Vagina (tissue), 2 donors: ENCODE measurements around the gene YBX1. TPM values are rescaled to one million over a fixed set of nuclear protein-coding genes. Genes with fewer than 3 reads are reported as not detected.

Experiments
- DNase-seq, 2 donors: peaks; one replicate each; pipeline ENCODE4 v3.0.0-alpha.2; 2017; ENCODE audit errors: extremely low spot score in 2 of 2
- H3K27ac ChIP-seq: fragments of 200-600 bp; sonication (generic); one replicate; pipeline ENCODE4 v1.5.1; 2019
- H3K27me3 ChIP-seq: fragments of 200-600 bp; sonication (generic); one replicate; pipeline ENCODE4 v1.5.1; 2019
- H3K36me3 ChIP-seq, 2 donors: fragments of 200-600 bp; sonication (generic); one replicate each; pipeline ENCODE4 v1.5.1; 2017 to 2019
- H3K4me1 ChIP-seq: fragments of 200-600 bp; sonication (generic); one replicate; pipeline ENCODE4 v1.5.1; 2019
- H3K4me3 ChIP-seq, 2 donors: fragments of 200-600 bp; sonication (generic); 1 replicate in 1 of 2; 2 replicates in 1 of 2; pipeline ENCODE4 v1.5.1; 2016 to 2019
- H3K9me3 ChIP-seq: fragments of 200-600 bp; sonication (generic); one replicate; pipeline ENCODE4 v1.5.1; 2019
- CTCF ChIP-seq, 3 experiments: fragments of 450-650 bp in 2 of 3; fragments of 200-600 bp in 1 of 3; sonication (generic) in 1 of 3; IDR thresholded peaks; one replicate each; pipeline ENCODE4 v1.5.1; 2017 to 2019; ENCODE audit warnings: antibody characterized with exemption in 3 of 3, mild to moderate bottlenecking in 2 of 3, moderate library complexity in 2 of 3
- POLR2A ChIP-seq, 2 donors: fragments of 450-650 bp; IDR thresholded peaks; one replicate each; pipeline ENCODE4 v1.6.1; 2017; ENCODE audit warnings: antibody characterized with exemption in 2 of 2, mild to moderate bottlenecking in 2 of 2, moderate library complexity in 2 of 2
- POLR2AphosphoS5 ChIP-seq, 2 donors: sonication (generic); formaldehyde crosslinking; IDR thresholded peaks; one replicate each; pipeline ENCODE4 v1.9.0; 2017; ENCODE audit warnings: antibody characterized with exemption in 2 of 2, mild to moderate bottlenecking in 2 of 2, low read depth in 1 of 2; ENCODE audit not compliant: insufficient read depth in 1 of 2
- intact Hi-C: fragments of 100-400 bp; cut with DNase I; formaldehyde crosslinking; loops from one replicate; pipeline ENCODE4 v1.15.1; 2023
- total RNA-seq: library from RNA; depleted of rRNA; stranded (reverse); fragments of >200 nt; gene quantifications from one replicate; pipeline ENCODE4 v1.2.3, GENCODE V29; 2016

YBX1 gene
- total RNA-seq, 1 donor from 2014 or later, result 397 TPM

GRCh38 chr1:42657981-42658876 lies 24.0 kb upstream of the YBX1 start, which contains the start of gene PPIH:
PPIH (plus strand) TSS chr1:42658423; CDS start chr1:42658447, 24 bp downstream.
- Histone ChIP-seq H3K9me3 (no peaks in the 10 kb centered on the region), H3K27ac (peak within 1 kb of the TSS; percentile 67), H3K4me3 (peak within 1 kb of the TSS; percentile 69 to 90), H3K36me3 (peaks cover 0 to 14% of the 10 kb centered on the region in 2 donors), H3K4me1 (peaks cover 19% of the 10 kb centered on the region), H3K27me3 (no peaks in the 10 kb centered on the region)
- intact Hi-C loops, result no loop called here
- TF ChIP-seq POLR2AphosphoS5 (IDR thresholded peaks at IDR 0.05; ENCODE audit: insufficient read depth in 1 of 2, low read depth in 1 of 2), result peak; percentile 79 to 95
- TF ChIP-seq CTCF (IDR thresholded peaks at IDR 0.05), result peak in 2 of 3 experiments; percentile 35 to 39
- TF ChIP-seq POLR2A (IDR thresholded peaks at IDR 0.05), result peak in 1 of 2 donors; percentile 32
- DNase-seq, result peak in 1 of 2 donors; percentile 89

- intact Hi-C loops, result no loop called here
- peak overlapping the region; percentile 67 for H3K27ac ChIP-seq
Observed at GRCh38 chr1:42658877-42659337, 23.3 kb upstream of the YBX1 start.

GRCh38 chr1:42660907-42661500 lies 21.2 kb upstream of the YBX1 start:
- DNase-seq, result no peak
- Histone ChIP-seq H3K27me3 (no peaks in the 10 kb centered on the region), H3K27ac (no peak overlapping the region), H3K9me3 (no peaks in the 10 kb centered on the region), H3K4me1 (peaks cover 19% of the 10 kb centered on the region), H3K4me3 (no peak overlapping the region), H3K36me3 (peaks cover 4 to 30% of the 10 kb centered on the region in 2 donors)
- intact Hi-C loops, result no loop called here
- TF ChIP-seq POLR2AphosphoS5 (IDR thresholded peaks at IDR 0.05; ENCODE audit: insufficient read depth in 1 of 2, low read depth in 1 of 2) (no peak), POLR2A (IDR thresholded peaks at IDR 0.05) (no peak), CTCF (IDR thresholded peaks at IDR 0.05) (no peak)

More at GRCh38 chr1:42658877-42659337, 23.3 kb upstream of the YBX1 start:
- peak overlapping the region; percentile 69 to 90 for H3K4me3 ChIP-seq
- no peak for DNase-seq
- H3K27me3 ChIP-seq, result no peaks in the 10 kb centered on the region
- peaks cover 0 to 18% of the 10 kb centered on the region in 2 donors for H3K36me3 ChIP-seq
- TF ChIP-seq POLR2AphosphoS5 (IDR thresholded peaks at IDR 0.05; ENCODE audit: insufficient read depth in 1 of 2, low read depth in 1 of 2), result no peak
- TF ChIP-seq POLR2A (IDR thresholded peaks at IDR 0.05), result no peak
- no peak for TF ChIP-seq CTCF (IDR thresholded peaks at IDR 0.05)
- no peaks in the 10 kb centered on the region for H3K9me3 ChIP-seq
- peaks cover 19% of the 10 kb centered on the region for H3K4me1 ChIP-seq

- peaks cover 3 to 49% of the 10 kb centered on the region in 2 donors for H3K36me3 ChIP-seq
- TF ChIP-seq CTCF (IDR thresholded peaks at IDR 0.05), result no peak
- no peak for TF ChIP-seq POLR2A (IDR thresholded peaks at IDR 0.05)
- TF ChIP-seq POLR2AphosphoS5 (IDR thresholded peaks at IDR 0.05; ENCODE audit: insufficient read depth in 1 of 2, low read depth in 1 of 2), result no peak
- no peak overlapping the region for H3K27ac ChIP-seq
- H3K9me3 ChIP-seq, result no peaks in the 10 kb centered on the region
- no peak for DNase-seq
- no peaks in the 10 kb centered on the region for H3K27me3 ChIP-seq
- no peaks in the 10 kb centered on the region for H3K4me1 ChIP-seq
- intact Hi-C loops, result no loop called here
- H3K4me3 ChIP-seq, result no peak overlapping the region
Observed at GRCh38 chr1:42669936-42670335, 12.3 kb upstream of the YBX1 start.
